Suppressor macrophage (primary cell): Measurements from ENCODE around the gene TOP3B.

ENCODE experiments used
- DNase-seq, 4 experiments: peaks; one replicate each; pipeline ENCODE4 v3.0.0-alpha.2; 2020 to 2022
- total RNA-seq, 17 experiments: gene quantifications; one replicate each; lab custom pipeline; 2026; ENCODE audit warnings: mixed read lengths in 6 of 17, inconsistent platforms in 3 of 17; lab: John Stamatoyannopoulos, UW

TOP3B gene
- total RNA-seq: 6.7 to 27.3 (median 13.4) reads per million in 17 experiments

- DNase-seq: peak; percentile 88 to 95 (median 92)
Observed at GRCh38 chr22:21982338-21982965, at the start of gene TOP3B. Gene TOP3B (minus strand): TSS chr22:21982787. CDS start chr22:21975709, 7,078 bp downstream.

GRCh38 chr22:22031183-22031945, 48.8 kb upstream of the TOP3B start:
- DNase-seq: peak in 1 of 4 experiments; percentile 3

GRCh38 chr22:22030493-22031182, 48.1 kb upstream of the TOP3B start:
- DNase-seq: peak in 3 of 4 experiments; percentile 6 to 38 (median 20)

GRCh38 chr22:22027955-22028354, 45.4 kb upstream of the TOP3B start:
- DNase-seq: no peak

- peak; percentile 30 to 47 (median 46) for DNase-seq
Observed at GRCh38 chr22:22026157-22026831, 43.7 kb upstream of the TOP3B start.

GRCh38 chr22:22025320-22026156, 43.0 kb upstream of the TOP3B start:
- no peak for DNase-seq

GRCh38 chr22:22024440-22024839, 41.9 kb upstream of the TOP3B start:
- DNase-seq: no peak

- no peak for DNase-seq
Observed at GRCh38 chr22:22023581-22024137, 41.1 kb upstream of the TOP3B start.

- DNase-seq: no peak
Observed at GRCh38 chr22:22022947-22023534, 40.5 kb upstream of the TOP3B start.

- no peak for DNase-seq
Observed at GRCh38 chr22:22022255-22022840, 39.8 kb upstream of the TOP3B start.

GRCh38 chr22:22021162-22021750, 38.7 kb upstream of the TOP3B start:
- DNase-seq: no peak

GRCh38 chr22:22020425-22020852, 37.9 kb upstream of the TOP3B start:
- no peak for DNase-seq

GRCh38 chr22:22019659-22020424, 37.3 kb upstream of the TOP3B start:
- DNase-seq: no peak

GRCh38 chr22:22018825-22019658, 36.5 kb upstream of the TOP3B start:
- DNase-seq: no peak

- no peak for DNase-seq
Observed at GRCh38 chr22:22015631-22016030, 33.0 kb upstream of the TOP3B start.

- DNase-seq: no peak
Observed at GRCh38 chr22:22014285-22014659, 31.7 kb upstream of the TOP3B start.

- DNase-seq: no peak
Observed at GRCh38 chr22:22013559-22014284, 31.1 kb upstream of the TOP3B start.

GRCh38 chr22:22011964-22012363, 29.4 kb upstream of the TOP3B start:
- no peak for DNase-seq
